RWPE2 (cell line): ENCODE measurements around the gene C14orf132.

Experiments used
- ATAC-seq: fragments of 200-7000 bp; cut with Tn5 transposase; 3 replicates; pipeline ENCODE4 v1.9.1; 2021; ENCODE audit warnings: low read depth
- DNase-seq: peaks from one replicate; pipeline ENCODE4 v3.0.0-alpha.2; 2020; ENCODE audit warnings: low spot score
- H3K27ac ChIP-seq: fragments of 450-650 bp; 2 replicates; pipeline ENCODE4 v1.5.1; 2017; ENCODE audit warnings: mild to moderate bottlenecking; ENCODE audit not compliant: poor library complexity, severe bottlenecking
- H3K27me3 ChIP-seq: fragments of 250-450 bp; sonication (Bioruptor Pico); 2 replicates; pipeline ENCODE4 v1.5.1; 2021; ENCODE audit warnings: mild to moderate bottlenecking, moderate library complexity; ENCODE audit not compliant: insufficient read depth, poor library complexity, severe bottlenecking
- H3K36me3 ChIP-seq: fragments of 250-450 bp; sonication (Bioruptor Pico); 2 replicates; pipeline ENCODE4 v1.5.1; 2020; ENCODE audit warnings: low read depth, mild to moderate bottlenecking, moderate library complexity
- H3K4me1 ChIP-seq: fragments of 250-450 bp; sonication (Bioruptor Pico); 2 replicates; pipeline ENCODE4 v1.5.1; 2021; ENCODE audit warnings: mild to moderate bottlenecking, moderate library complexity; ENCODE audit not compliant: insufficient read depth, poor library complexity, severe bottlenecking
- H3K4me3 ChIP-seq: fragments of 250-450 bp; sonication (Bioruptor Pico); 2 replicates; pipeline ENCODE4 v1.5.1; 2021; ENCODE audit warnings: mild to moderate bottlenecking, moderate library complexity; ENCODE audit not compliant: severe bottlenecking
- H3K9me3 ChIP-seq: fragments of 250-450 bp; sonication (Bioruptor Pico); 2 replicates; pipeline ENCODE4 v1.5.1; 2021; ENCODE audit warnings: mild to moderate bottlenecking, moderate library complexity; ENCODE audit not compliant: severe bottlenecking
- TF ChIP-seq, protein P1 (sequence below): fragments of 450-650 bp; IDR thresholded peaks from one replicate; pipeline ENCODE4 v1.5.1; 2017; ENCODE audit warnings: mild to moderate bottlenecking, moderate library complexity; ENCODE audit not compliant: poor library complexity, severe bottlenecking

The C14orf132 gene

DNA sequence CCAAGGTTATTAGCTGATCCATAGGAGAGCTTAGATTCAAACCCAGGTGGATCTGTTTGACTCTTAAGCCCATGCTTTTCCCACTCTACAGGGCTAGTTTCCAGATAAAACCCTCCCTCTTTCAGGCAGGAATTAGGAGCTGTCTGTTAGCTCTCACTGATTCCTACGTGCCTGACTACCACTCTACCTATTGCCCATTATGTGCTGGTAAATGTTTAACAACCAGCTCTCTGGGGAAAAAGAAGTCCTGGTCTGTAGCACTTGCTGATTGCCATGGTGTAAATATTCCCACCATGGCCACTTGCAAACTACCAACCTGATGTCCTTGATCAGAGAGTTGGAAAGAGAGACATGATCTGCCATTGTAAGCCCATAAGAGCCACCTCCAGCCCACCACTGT, 100.0 kb downstream of the C14orf132 start:
- no peak for ATAC-seq
- Histone ChIP-seq H3K4me1 (no peaks in the 10 kb centered on the region), H3K27me3 (no peaks in the 10 kb centered on the region), H3K27ac (no peak overlapping the region), H3K9me3 (no peaks in the 10 kb centered on the region), H3K4me3 (no peak overlapping the region), H3K36me3 (no peaks in the 10 kb centered on the region)
- TF ChIP-seq, protein P1, sequence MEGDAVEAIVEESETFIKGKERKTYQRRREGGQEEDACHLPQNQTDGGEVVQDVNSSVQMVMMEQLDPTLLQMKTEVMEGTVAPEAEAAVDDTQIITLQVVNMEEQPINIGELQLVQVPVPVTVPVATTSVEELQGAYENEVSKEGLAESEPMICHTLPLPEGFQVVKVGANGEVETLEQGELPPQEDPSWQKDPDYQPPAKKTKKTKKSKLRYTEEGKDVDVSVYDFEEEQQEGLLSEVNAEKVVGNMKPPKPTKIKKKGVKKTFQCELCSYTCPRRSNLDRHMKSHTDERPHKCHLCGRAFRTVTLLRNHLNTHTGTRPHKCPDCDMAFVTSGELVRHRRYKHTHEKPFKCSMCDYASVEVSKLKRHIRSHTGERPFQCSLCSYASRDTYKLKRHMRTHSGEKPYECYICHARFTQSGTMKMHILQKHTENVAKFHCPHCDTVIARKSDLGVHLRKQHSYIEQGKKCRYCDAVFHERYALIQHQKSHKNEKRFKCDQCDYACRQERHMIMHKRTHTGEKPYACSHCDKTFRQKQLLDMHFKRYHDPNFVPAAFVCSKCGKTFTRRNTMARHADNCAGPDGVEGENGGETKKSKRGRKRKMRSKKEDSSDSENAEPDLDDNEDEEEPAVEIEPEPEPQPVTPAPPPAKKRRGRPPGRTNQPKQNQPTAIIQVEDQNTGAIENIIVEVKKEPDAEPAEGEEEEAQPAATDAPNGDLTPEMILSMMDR, result no peak
- no peak for DNase-seq

DNA sequence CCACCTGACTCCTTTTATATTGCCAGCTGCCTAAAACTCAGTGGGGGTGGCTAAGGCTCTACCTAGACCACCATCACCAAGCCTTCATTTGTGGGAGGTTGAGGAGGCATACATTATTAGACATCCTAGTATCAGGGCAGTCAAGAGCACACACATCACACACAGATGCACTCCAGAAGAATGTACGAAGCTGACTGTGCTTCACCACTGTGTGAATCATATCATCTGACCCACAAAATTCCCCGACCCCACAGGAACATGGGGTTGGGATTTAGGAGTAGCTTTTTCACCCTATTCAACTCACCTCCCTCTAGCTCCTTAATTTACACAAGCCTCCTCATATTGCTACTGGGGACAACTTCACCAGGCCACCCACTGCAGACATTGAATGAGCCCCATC, 100.7 kb downstream of the C14orf132 start:
- Histone ChIP-seq H3K4me3 (no peak overlapping the region), H3K27me3 (no peaks in the 10 kb centered on the region), H3K4me1 (no peaks in the 10 kb centered on the region), H3K36me3 (no peaks in the 10 kb centered on the region), H3K9me3 (no peaks in the 10 kb centered on the region), H3K27ac (no peak overlapping the region)
- TF ChIP-seq, protein P1, result no peak
- no peak for DNase-seq
- ATAC-seq, result no peak

DNA sequence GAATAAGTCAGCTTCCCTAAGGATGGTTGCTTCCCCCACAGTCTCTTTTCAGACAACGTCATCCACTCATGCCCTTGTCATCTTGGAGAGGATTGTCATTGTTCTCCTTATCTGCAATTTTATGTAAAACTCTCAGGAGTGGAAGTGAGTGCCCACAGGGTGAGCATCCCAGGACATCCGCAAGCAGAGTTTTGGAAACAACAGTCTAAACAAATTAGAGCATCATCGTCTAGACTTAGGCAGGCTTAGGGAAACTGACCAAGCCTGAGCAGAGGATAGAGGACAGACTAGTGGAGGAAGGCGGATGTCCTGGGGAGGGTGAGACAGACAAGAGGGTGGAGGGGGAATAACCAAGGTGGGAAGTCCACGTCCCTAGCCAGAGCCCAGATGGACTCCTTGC, 101.8 kb downstream of the C14orf132 start:
- Histone ChIP-seq H3K36me3 (no peaks in the 10 kb centered on the region), H3K9me3 (no peaks in the 10 kb centered on the region), H3K4me3 (no peak overlapping the region), H3K4me1 (peaks cover 7% of the 10 kb centered on the region), H3K27ac (no peak overlapping the region), H3K27me3 (no peaks in the 10 kb centered on the region)
- TF ChIP-seq, protein P1, result no peak
- DNase-seq, result no peak
- ATAC-seq, result no peak
